Uterus (tissue), 2 donors: Measurements from ENCODE around the gene SP110.

Experiments used
- CTCF ChIP-seq, 4 experiments: fragments of 200-600 bp in 2 of 4; fragments of 450-650 bp in 2 of 4; sonication (generic) in 2 of 4; IDR thresholded peaks; one replicate each; pipeline ENCODE4 v1.5.1; 2016 to 2019; ENCODE audit warnings: antibody characterized with exemption in 4 of 4, mild to moderate bottlenecking in 2 of 4, moderate library complexity in 1 of 4
- POLR2A ChIP-seq, 2 donors: fragments of 450-650 bp; IDR thresholded peaks; one replicate each; pipeline ENCODE4 v1.6.1; 2016; ENCODE audit warnings: antibody characterized with exemption in 2 of 2, mild to moderate bottlenecking in 1 of 2, moderate library complexity in 1 of 2

- TF ChIP-seq POLR2A (IDR thresholded peaks at IDR 0.05) (no peak), CTCF (IDR thresholded peaks at IDR 0.05) (no peak)
These were observed 88.4 kb downstream of the SP110 start for GRCh38 chr2:230131366-230131765.
